Measurements from ENCODE around the gene CDC42BPB.

CDC42BPB gene

GRCh38 chr14:102901633-102902032 is 155.7 kb downstream of the CDC42BPB start:
- Histone ChIP-seq H3K9ac (ENCODE audit: low read length) (no peak overlapping the region), H2BK15ac (replicated peaks; ENCODE audit: low read depth) (no peak overlapping the region), H3K4me2 (ENCODE audit: low read length) (no peak overlapping the region), H3K27ac (ENCODE audit: low read depth, low read length) (no peak overlapping the region), H3K36me3 (ENCODE audit: control insufficient read depth, insufficient read depth, low read length) (no peaks in the 10 kb centered on the region), H3K4me1 (ENCODE audit: control insufficient read depth, low read depth, low read length) (no peaks in the 10 kb centered on the region), H3K79me2 (ENCODE audit: control insufficient read depth, insufficient read depth, low read length) (no peaks in the 10 kb centered on the region), H4K5ac (ENCODE audit: low read length) (no peak overlapping the region), H2BK120ac (ENCODE audit: low read depth, low read length) (no peak overlapping the region), H3K56ac (ENCODE audit: low read length) (no peak overlapping the region), H3K27me3 (ENCODE audit: insufficient read depth, low read length, poor library complexity) (no peaks in the 10 kb centered on the region), H2AK5ac (ENCODE audit: low read length) (no peak overlapping the region), H2BK5ac (ENCODE audit: low read length) (no peak overlapping the region), H4K8ac (ENCODE audit: low read depth, low read length) (no peak overlapping the region), H3K18ac (ENCODE audit: low read length) (no peak overlapping the region), H3K4ac (ENCODE audit: low read depth, low read length) (no peak overlapping the region), H3K79me1 (ENCODE audit: low read length) (no peaks in the 10 kb centered on the region), H3K4me3 (ENCODE audit: low read length) (no peak overlapping the region), H3K23ac (ENCODE audit: low read length) (no peak overlapping the region)
- DNase-seq, result no peak
- WGBS (ENCODE audit: extremely low coverage, insufficient coverage, low lambda C conversion rate), result no CpG with 5 or more reads among the region's 4 CpGs

GRCh38 chr14:102900631-102901571 is 156.4 kb downstream of the CDC42BPB start:
- WGBS (ENCODE audit: extremely low coverage, insufficient coverage, low lambda C conversion rate), result no CpG with 5 or more reads among the region's 39 CpGs
- H3K27me3 ChIP-seq (ENCODE audit: insufficient read depth, low read length, poor library complexity), result no peaks in the 10 kb centered on the region

DNA sequence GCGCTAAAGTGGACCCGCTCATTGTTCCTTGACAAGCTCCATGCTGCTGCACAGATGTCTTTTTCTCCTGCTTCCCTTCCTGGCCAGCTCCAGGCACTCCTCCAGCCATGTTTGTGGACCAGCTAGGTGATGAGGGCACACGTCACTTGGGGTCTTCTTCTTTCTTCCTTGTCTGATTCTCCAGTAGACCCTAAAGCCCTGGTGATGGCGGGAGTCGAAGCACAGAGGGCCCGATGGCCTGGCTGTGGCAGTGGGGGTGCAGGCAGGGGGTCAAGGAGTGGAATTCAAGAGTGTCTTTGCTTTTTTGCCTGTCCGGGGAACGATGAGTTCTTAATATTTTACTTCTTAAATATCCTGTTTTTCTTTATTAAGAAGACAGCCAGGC is 157.8 kb downstream of the CDC42BPB start:
- no peak overlapping the region for H4K5ac ChIP-seq (ENCODE audit: low read length)
- H3K56ac ChIP-seq (ENCODE audit: low read length), result no peak overlapping the region
- H3K23ac ChIP-seq (ENCODE audit: low read length), result no peak overlapping the region
- no peak overlapping the region for H3K4ac ChIP-seq (ENCODE audit: low read depth, low read length)
- no peak overlapping the region for H2BK120ac ChIP-seq (ENCODE audit: low read depth, low read length)
- DNase-seq, result no peak
- no peak overlapping the region for H3K9ac ChIP-seq (ENCODE audit: low read length)
- H3K79me1 ChIP-seq (ENCODE audit: low read length), result no peaks in the 10 kb centered on the region
- H2AK5ac ChIP-seq (ENCODE audit: low read length), result no peak overlapping the region
- no peaks in the 10 kb centered on the region for H3K4me1 ChIP-seq (ENCODE audit: control insufficient read depth, low read depth, low read length)
- no peak overlapping the region for H3K27ac ChIP-seq (ENCODE audit: low read depth, low read length)
- no peaks in the 10 kb centered on the region for H3K79me2 ChIP-seq (ENCODE audit: control insufficient read depth, insufficient read depth, low read length)
- no peak overlapping the region for H4K8ac ChIP-seq (ENCODE audit: low read depth, low read length)
- H3K27me3 ChIP-seq (ENCODE audit: insufficient read depth, low read length, poor library complexity), result no peaks in the 10 kb centered on the region
- no CpG with 5 or more reads among the region's 8 CpGs for WGBS (ENCODE audit: extremely low coverage, insufficient coverage, low lambda C conversion rate)
- H3K18ac ChIP-seq (ENCODE audit: low read length), result no peak overlapping the region
- no peak overlapping the region for H2BK5ac ChIP-seq (ENCODE audit: low read length)
- no peaks in the 10 kb centered on the region for H3K36me3 ChIP-seq (ENCODE audit: control insufficient read depth, insufficient read depth, low read length)
- no peak overlapping the region for H2BK15ac ChIP-seq (replicated peaks; ENCODE audit: low read depth)
- H3K4me2 ChIP-seq (ENCODE audit: low read length), result no peak overlapping the region
- no peak overlapping the region for H3K4me3 ChIP-seq (ENCODE audit: low read length)

More at GRCh38 chr14:102900631-102901571, 156.4 kb downstream of the CDC42BPB start:
- Histone ChIP-seq H3K56ac (ENCODE audit: low read length) (no peak overlapping the region), H3K27ac (ENCODE audit: low read depth, low read length) (no peak overlapping the region), H3K79me2 (ENCODE audit: control insufficient read depth, insufficient read depth, low read length) (no peaks in the 10 kb centered on the region), H3K9ac (ENCODE audit: low read length) (no peak overlapping the region), H2BK15ac (replicated peaks; ENCODE audit: low read depth) (no peak overlapping the region), H2BK5ac (ENCODE audit: low read length) (no peak overlapping the region), H3K23ac (ENCODE audit: low read length) (no peak overlapping the region), H3K4me1 (ENCODE audit: control insufficient read depth, low read depth, low read length) (no peaks in the 10 kb centered on the region), H4K5ac (ENCODE audit: low read length) (no peak overlapping the region), H4K8ac (ENCODE audit: low read depth, low read length) (no peak overlapping the region), H2BK120ac (ENCODE audit: low read depth, low read length) (no peak overlapping the region), H3K36me3 (ENCODE audit: control insufficient read depth, insufficient read depth, low read length) (no peaks in the 10 kb centered on the region), H3K4me3 (ENCODE audit: low read length) (no peak overlapping the region), H3K18ac (ENCODE audit: low read length) (no peak overlapping the region), H3K4me2 (ENCODE audit: low read length) (no peak overlapping the region), H3K79me1 (ENCODE audit: low read length) (no peaks in the 10 kb centered on the region), H2AK5ac (ENCODE audit: low read length) (no peak overlapping the region), H3K4ac (ENCODE audit: low read depth, low read length) (no peak overlapping the region)
- no peak for DNase-seq

DNA sequence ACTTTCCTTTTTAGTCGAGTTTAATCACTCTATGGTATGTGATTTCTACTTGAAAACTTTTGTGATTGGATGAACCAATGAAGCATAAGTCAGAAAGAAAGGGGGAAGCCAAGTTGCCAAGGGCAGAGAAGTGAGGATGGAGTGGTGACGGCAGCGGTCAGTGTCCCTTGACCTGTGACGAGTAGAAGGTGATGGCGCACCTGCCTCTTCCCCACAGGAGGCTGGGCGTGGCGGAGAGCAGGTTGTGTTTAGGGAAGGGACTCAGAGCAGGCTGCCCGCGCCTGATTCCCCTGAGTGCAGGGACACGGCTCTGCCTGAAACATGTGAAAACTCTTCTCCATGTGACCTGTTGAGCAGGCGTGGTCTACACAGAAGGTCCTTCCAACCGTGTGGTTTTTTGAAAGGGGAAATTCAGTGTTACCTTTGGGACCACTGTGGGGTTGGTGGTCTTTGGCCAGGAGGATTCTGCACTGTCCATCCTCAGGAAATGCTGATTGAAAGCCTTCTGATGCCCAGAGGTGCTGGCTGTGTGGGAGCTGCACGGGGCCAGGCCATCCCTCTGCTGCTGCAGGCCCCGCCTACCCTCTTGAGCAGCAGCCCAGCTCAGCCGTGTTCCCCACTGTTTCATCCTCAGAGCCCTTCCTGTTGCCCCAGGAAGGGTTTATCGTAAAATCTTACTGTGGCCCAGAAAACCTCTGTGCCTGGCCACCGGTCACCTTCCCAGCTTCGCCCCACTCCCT is 158.4 kb downstream of the CDC42BPB start:
- no peaks in the 10 kb centered on the region for H3K79me1 ChIP-seq (ENCODE audit: low read length)
- H4K5ac ChIP-seq (ENCODE audit: low read length), result no peak overlapping the region
- H2BK15ac ChIP-seq (replicated peaks; ENCODE audit: low read depth), result no peak overlapping the region
- H3K27ac ChIP-seq (ENCODE audit: low read depth, low read length), result no peak overlapping the region
- no peak overlapping the region for H2BK5ac ChIP-seq (ENCODE audit: low read length)
- H3K4me2 ChIP-seq (ENCODE audit: low read length), result no peak overlapping the region
- no peak overlapping the region for H3K9ac ChIP-seq (ENCODE audit: low read length)
- no peak for DNase-seq
- no CpG with 5 or more reads among the region's 18 CpGs for WGBS (ENCODE audit: extremely low coverage, insufficient coverage, low lambda C conversion rate)
- H2AK5ac ChIP-seq (ENCODE audit: low read length), result no peak overlapping the region
- H3K56ac ChIP-seq (ENCODE audit: low read length), result no peak overlapping the region
- no peak overlapping the region for H3K23ac ChIP-seq (ENCODE audit: low read length)
- H2BK120ac ChIP-seq (ENCODE audit: low read depth, low read length), result no peak overlapping the region
- no peak overlapping the region for H3K18ac ChIP-seq (ENCODE audit: low read length)
- H3K27me3 ChIP-seq (ENCODE audit: insufficient read depth, low read length, poor library complexity), result no peaks in the 10 kb centered on the region
- no peak overlapping the region for H4K8ac ChIP-seq (ENCODE audit: low read depth, low read length)
- no peaks in the 10 kb centered on the region for H3K36me3 ChIP-seq (ENCODE audit: control insufficient read depth, insufficient read depth, low read length)
- no peak overlapping the region for H3K4me3 ChIP-seq (ENCODE audit: low read length)
- no peaks in the 10 kb centered on the region for H3K4me1 ChIP-seq (ENCODE audit: control insufficient read depth, low read depth, low read length)
- no peaks in the 10 kb centered on the region for H3K79me2 ChIP-seq (ENCODE audit: control insufficient read depth, insufficient read depth, low read length)
- H3K4ac ChIP-seq (ENCODE audit: low read depth, low read length), result no peak overlapping the region

GRCh38 chr14:102898298-102898697 is 159.1 kb downstream of the CDC42BPB start:
- no peak overlapping the region for H2BK120ac ChIP-seq (ENCODE audit: low read depth, low read length)
- H3K27me3 ChIP-seq (ENCODE audit: insufficient read depth, low read length, poor library complexity), result no peaks in the 10 kb centered on the region
- H3K36me3 ChIP-seq (ENCODE audit: control insufficient read depth, insufficient read depth, low read length), result no peaks in the 10 kb centered on the region
- H2BK15ac ChIP-seq (replicated peaks; ENCODE audit: low read depth), result no peak overlapping the region
- no peak overlapping the region for H3K56ac ChIP-seq (ENCODE audit: low read length)
- H4K5ac ChIP-seq (ENCODE audit: low read length), result no peak overlapping the region
- no peak for DNase-seq
- no peaks in the 10 kb centered on the region for H3K4me1 ChIP-seq (ENCODE audit: control insufficient read depth, low read depth, low read length)
- H3K4me3 ChIP-seq (ENCODE audit: low read length), result no peak overlapping the region
- H4K8ac ChIP-seq (ENCODE audit: low read depth, low read length), result no peak overlapping the region
- H2AK5ac ChIP-seq (ENCODE audit: low read length), result no peak overlapping the region
- H3K79me2 ChIP-seq (ENCODE audit: control insufficient read depth, insufficient read depth, low read length), result no peaks in the 10 kb centered on the region
- no peak overlapping the region for H3K9ac ChIP-seq (ENCODE audit: low read length)
- whole genome bisulfite sequencing (ENCODE audit: extremely low coverage, insufficient coverage, low lambda C conversion rate), result no CpG with 5 or more reads among the region's 6 CpGs
- no peak overlapping the region for H3K18ac ChIP-seq (ENCODE audit: low read length)
- no peaks in the 10 kb centered on the region for H3K79me1 ChIP-seq (ENCODE audit: low read length)
- no peak overlapping the region for H2BK5ac ChIP-seq (ENCODE audit: low read length)
- no peak overlapping the region for H3K4ac ChIP-seq (ENCODE audit: low read depth, low read length)
- no peak overlapping the region for H3K23ac ChIP-seq (ENCODE audit: low read length)
- H3K27ac ChIP-seq (ENCODE audit: low read depth, low read length), result no peak overlapping the region
- H3K4me2 ChIP-seq (ENCODE audit: low read length), result no peak overlapping the region

Data from mesendoderm (in vitro differentiated cells).